K562 (cell line): ENCODE measurements around the gene CFL1. TPM values are rescaled to one million over a fixed set of nuclear protein-coding genes. Genes with fewer than 3 reads are reported as not detected.

Experiments used
- BACH1 ChIP-seq: fragments of 200-800 bp; sonication (Bioruptor generic); IDR thresholded peaks from 2 replicates; pipeline ENCODE4 v1.6.1; 2016; ENCODE audit warnings: missing genetic modification characterization, missing compliant biosample characterization
- CBX5 ChIP-seq: IDR thresholded peaks from 2 replicates; pipeline ENCODE4 v1.6.1; 2014; ENCODE audit warnings: low read depth, borderline replicate concordance
- NONO ChIP-seq, 2 experiments: fragments of 200-400 bp in 1 of 2; fragments of 450-650 bp in 1 of 2; formaldehyde crosslinking in 1 of 2; IDR thresholded peaks; 2 replicates each; pipeline ENCODE4 v1.6.1; 2017; ENCODE audit warnings: low read depth in 2 of 2, mild to moderate bottlenecking in 2 of 2, moderate library complexity in 2 of 2, low read length in 1 of 2
- SMC3 ChIP-seq: conservative IDR thresholded peaks from 2 replicates; pipeline ENCODE4 v1.6.1; 2011; ENCODE audit warnings: low read depth, low read length, improper control_type of control experiment; ENCODE audit not compliant: insufficient read depth
- TAF9B ChIP-seq: fragments of 450-650 bp; IDR thresholded peaks from 2 replicates; pipeline ENCODE4 v1.6.1; 2018; ENCODE audit warnings: mild to moderate bottlenecking; ENCODE audit not compliant: partially characterized antibody
- ZC3H11A ChIP-seq: IDR thresholded peaks from 2 replicates; pipeline ENCODE4 v1.6.1; 2012; ENCODE audit warnings: low read depth, low read length, improper control_type of control experiment
- ZNF146 ChIP-seq: IDR thresholded peaks from one replicate; pipeline ENCODE4 v1.6.1; 2018; ENCODE audit warnings: missing compliant biosample characterization; ENCODE audit not compliant: unreplicated experiment
- ZNF274 ChIP-seq: IDR thresholded peaks from 2 replicates; pipeline ENCODE4 v1.6.1; 2011; ENCODE audit warnings: low read depth, mild to moderate bottlenecking, low read length, moderate library complexity, borderline replicate concordance
- ZNF668 ChIP-seq: fragments of 250-450 bp; sonication (Bioruptor Pico); IDR thresholded peaks from 2 replicates; pipeline ENCODE4 v1.8.0; 2022; ENCODE audit warnings: mild to moderate bottlenecking, inconsistent platforms
- ZNF695 ChIP-seq: fragments of 450-650 bp; formaldehyde crosslinking; IDR thresholded peaks from 2 replicates; pipeline ENCODE4 v1.4.0; 2020; ENCODE audit warnings: mild to moderate bottlenecking, moderate library complexity
- polyA plus RNA-seq, 8 experiments: library from polyadenylated mRNA; depleted of rRNA in 4 of 8; stranded (reverse) in 5 of 8; unstranded in 3 of 8; fragments of >200 nt; fragmentation: Nextera tagmentation in 2 of 8; fragmentation: Illumina TruSeq in 1 of 8; extraction: Ambion mirVana in 2 of 8; extraction: Trizol in 1 of 8; gene quantifications; 2 replicates each; pipeline versions ENCODE4 v1.2.1 to v1.2.3, GENCODE V29; 2011 to 2014; ENCODE audit warnings: inconsistent platforms in 1 of 8, missing spikeins in 1 of 8
- total RNA-seq, 7 experiments: library from RNA; depleted of rRNA in 6 of 7; stranded (reverse); fragments of >200 nt in 6 of 7; fragmentation: Illumina TruSeq in 2 of 7; extraction: Trizol in 2 of 7; gene quantifications; 2 replicates each; pipeline versions ENCODE4 v1.2.1 to v1.2.3, GENCODE V29; 2011 to 2021; ENCODE audit warnings: low replicate concordance in 1 of 7
- TF ChIP-seq, protein P1 (sequence below): fragments of 200-800 bp; sonication (Bioruptor generic); IDR thresholded peaks from 2 replicates; pipeline ENCODE4 v1.6.1; 2017; ENCODE audit warnings: missing genetic modification characterization, missing compliant biosample characterization
- TF ChIP-seq, protein P2 (sequence below): sonication (generic); formaldehyde crosslinking; IDR thresholded peaks from 2 replicates; pipeline ENCODE4 v1.9.0; 2022; ENCODE audit warnings: mild to moderate bottlenecking, missing genetic modification reagents
- TF ChIP-seq, protein P3 (sequence below), 2 experiments: fragments of 450-650 bp; formaldehyde crosslinking in 1 of 2; IDR thresholded peaks; 2 replicates each; pipeline versions ENCODE4 v1.4.0 to v1.6.1; 2014 to 2020; ENCODE audit warnings: mild to moderate bottlenecking in 2 of 2, borderline replicate concordance in 1 of 2, low read depth in 1 of 2
- TF ChIP-seq, protein P4 (sequence below): fragments of 450-650 bp; IDR thresholded peaks from 2 replicates; pipeline ENCODE4 v1.6.1; 2016; ENCODE audit warnings: missing biosample characterization, missing genetic modification characterization

CFL1 gene
- total and polyA plus RNA-seq, 9 of the 15 experiments (the other 6 are each of a cell fraction or from before 2014, with no cell fraction given): 105 to 1,101 (median 859) TPM

DNA sequence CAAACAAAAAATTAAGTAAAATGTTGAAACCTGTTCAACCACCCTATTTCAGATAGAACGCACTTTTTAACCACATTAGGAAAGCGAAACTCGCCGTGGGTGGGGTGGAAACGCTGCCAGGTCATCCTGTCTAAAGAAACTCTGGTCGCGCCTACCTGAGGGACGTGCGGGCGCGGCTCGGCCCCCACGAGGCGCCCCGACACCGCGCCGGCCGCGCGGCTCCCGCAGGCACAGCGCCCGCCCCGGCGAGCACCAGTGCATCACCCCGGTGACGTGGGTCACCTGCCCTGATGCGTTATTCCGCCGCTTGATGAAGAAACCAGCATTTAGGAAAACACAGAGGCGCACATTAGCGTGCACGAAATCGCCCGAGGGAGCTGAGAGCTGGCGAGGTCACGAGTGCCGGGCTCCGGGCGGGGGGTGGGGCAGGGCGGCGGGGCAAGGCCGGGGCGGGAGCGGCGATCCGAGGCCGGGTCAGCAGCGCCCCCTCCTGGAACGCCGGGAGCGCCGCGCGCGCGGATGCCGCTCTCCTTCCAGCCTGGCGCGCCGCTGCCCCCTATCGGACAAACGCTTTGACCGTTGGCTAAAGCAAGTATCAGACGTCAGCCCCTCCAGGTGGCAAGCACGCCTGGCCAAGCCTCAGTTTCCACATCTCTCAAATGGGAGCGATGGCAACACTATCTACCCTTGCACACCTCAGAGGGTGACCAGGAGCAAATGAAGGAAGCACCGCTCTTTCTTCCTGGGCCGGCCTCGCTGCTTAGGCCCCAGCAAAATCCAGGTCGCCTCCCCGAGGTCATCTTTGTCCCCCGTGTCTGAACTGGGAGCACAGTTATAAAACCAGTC, 39.9 kb downstream of the CFL1 start (continued):
- TF ChIP-seq, protein P1, sequence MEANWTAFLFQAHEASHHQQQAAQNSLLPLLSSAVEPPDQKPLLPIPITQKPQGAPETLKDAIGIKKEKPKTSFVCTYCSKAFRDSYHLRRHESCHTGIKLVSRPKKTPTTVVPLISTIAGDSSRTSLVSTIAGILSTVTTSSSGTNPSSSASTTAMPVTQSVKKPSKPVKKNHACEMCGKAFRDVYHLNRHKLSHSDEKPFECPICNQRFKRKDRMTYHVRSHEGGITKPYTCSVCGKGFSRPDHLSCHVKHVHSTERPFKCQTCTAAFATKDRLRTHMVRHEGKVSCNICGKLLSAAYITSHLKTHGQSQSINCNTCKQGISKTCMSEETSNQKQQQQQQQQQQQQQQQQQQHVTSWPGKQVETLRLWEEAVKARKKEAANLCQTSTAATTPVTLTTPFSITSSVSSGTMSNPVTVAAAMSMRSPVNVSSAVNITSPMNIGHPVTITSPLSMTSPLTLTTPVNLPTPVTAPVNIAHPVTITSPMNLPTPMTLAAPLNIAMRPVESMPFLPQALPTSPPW (CRISPR knock-in tag): peak; percentile 95
- TF ChIP-seq SMC3: peak; percentile 94
- TF ChIP-seq BACH1 (tag): no peak
- no peak for TF ChIP-seq ZC3H11A
- peak in 1 of 2 experiments; percentile 43; a peak in 1 of 4 replicates for TF ChIP-seq NONO (IDR thresholded peaks at IDR 0.05; ENCODE audit: low read depth in 2 of 2, low read length in 1 of 2)
- TF ChIP-seq, protein P2, sequence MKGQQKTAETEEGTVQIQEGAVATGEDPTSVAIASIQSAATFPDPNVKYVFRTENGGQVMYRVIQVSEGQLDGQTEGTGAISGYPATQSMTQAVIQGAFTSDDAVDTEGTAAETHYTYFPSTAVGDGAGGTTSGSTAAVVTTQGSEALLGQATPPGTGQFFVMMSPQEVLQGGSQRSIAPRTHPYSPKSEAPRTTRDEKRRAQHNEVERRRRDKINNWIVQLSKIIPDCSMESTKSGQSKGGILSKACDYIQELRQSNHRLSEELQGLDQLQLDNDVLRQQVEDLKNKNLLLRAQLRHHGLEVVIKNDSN (CRISPR knock-in tag): peak; percentile 57
- no peak for TF ChIP-seq ZNF695 (CRISPR knock-in tag)
- TF ChIP-seq, protein P3, sequence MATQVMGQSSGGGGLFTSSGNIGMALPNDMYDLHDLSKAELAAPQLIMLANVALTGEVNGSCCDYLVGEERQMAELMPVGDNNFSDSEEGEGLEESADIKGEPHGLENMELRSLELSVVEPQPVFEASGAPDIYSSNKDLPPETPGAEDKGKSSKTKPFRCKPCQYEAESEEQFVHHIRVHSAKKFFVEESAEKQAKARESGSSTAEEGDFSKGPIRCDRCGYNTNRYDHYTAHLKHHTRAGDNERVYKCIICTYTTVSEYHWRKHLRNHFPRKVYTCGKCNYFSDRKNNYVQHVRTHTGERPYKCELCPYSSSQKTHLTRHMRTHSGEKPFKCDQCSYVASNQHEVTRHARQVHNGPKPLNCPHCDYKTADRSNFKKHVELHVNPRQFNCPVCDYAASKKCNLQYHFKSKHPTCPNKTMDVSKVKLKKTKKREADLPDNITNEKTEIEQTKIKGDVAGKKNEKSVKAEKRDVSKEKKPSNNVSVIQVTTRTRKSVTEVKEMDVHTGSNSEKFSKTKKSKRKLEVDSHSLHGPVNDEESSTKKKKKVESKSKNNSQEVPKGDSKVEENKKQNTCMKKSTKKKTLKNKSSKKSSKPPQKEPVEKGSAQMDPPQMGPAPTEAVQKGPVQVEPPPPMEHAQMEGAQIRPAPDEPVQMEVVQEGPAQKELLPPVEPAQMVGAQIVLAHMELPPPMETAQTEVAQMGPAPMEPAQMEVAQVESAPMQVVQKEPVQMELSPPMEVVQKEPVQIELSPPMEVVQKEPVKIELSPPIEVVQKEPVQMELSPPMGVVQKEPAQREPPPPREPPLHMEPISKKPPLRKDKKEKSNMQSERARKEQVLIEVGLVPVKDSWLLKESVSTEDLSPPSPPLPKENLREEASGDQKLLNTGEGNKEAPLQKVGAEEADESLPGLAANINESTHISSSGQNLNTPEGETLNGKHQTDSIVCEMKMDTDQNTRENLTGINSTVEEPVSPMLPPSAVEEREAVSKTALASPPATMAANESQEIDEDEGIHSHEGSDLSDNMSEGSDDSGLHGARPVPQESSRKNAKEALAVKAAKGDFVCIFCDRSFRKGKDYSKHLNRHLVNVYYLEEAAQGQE (IDR thresholded peaks at IDR 0.05; ENCODE audit: borderline replicate concordance): peak; percentile 87
- TF ChIP-seq, protein P3 (CRISPR knock-in tag; IDR thresholded peaks at IDR 0.05; ENCODE audit: low read depth): no peak
- TF ChIP-seq, protein P4, sequence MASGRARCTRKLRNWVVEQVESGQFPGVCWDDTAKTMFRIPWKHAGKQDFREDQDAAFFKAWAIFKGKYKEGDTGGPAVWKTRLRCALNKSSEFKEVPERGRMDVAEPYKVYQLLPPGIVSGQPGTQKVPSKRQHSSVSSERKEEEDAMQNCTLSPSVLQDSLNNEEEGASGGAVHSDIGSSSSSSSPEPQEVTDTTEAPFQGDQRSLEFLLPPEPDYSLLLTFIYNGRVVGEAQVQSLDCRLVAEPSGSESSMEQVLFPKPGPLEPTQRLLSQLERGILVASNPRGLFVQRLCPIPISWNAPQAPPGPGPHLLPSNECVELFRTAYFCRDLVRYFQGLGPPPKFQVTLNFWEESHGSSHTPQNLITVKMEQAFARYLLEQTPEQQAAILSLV: no peak
- TF ChIP-seq TAF9B: no peak
- no peak for TF ChIP-seq ZNF146
- TF ChIP-seq ZNF274: no peak
- TF ChIP-seq CBX5: peak; percentile 51; the same call in 1 of the 2 replicates
- TF ChIP-seq ZNF668: no peak
